ENCODE data around the gene KCNH2.

DNA sequence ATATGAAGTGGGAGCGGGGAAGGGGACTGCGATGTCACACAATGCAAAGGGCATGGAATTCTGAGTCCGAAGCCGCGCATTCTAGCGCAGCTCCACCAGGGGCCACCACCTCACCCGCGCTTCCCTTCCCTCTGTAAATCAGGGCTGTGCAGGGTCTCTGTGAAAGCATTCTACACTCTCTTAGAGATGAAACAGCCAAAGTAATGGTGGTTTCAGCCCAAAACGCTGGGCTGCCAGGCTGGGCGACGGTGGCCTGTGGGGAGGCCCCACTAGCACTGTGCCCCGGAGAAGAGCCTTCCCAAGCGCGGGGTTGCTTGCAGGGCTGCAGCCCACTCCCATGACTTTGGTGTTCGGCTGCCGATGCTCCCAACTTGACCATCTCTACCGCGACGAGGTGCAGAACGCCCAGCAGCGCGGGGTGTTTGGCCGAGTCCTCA is 34.8 kb upstream of the KCNH2 start:
- TF ChIP-seq POLR2AphosphoS5 (IDR thresholded peaks at IDR 0.05), result no peak
- TF ChIP-seq POLR2A (IDR thresholded peaks at IDR 0.05), result no peak
- TF ChIP-seq, protein P1, sequence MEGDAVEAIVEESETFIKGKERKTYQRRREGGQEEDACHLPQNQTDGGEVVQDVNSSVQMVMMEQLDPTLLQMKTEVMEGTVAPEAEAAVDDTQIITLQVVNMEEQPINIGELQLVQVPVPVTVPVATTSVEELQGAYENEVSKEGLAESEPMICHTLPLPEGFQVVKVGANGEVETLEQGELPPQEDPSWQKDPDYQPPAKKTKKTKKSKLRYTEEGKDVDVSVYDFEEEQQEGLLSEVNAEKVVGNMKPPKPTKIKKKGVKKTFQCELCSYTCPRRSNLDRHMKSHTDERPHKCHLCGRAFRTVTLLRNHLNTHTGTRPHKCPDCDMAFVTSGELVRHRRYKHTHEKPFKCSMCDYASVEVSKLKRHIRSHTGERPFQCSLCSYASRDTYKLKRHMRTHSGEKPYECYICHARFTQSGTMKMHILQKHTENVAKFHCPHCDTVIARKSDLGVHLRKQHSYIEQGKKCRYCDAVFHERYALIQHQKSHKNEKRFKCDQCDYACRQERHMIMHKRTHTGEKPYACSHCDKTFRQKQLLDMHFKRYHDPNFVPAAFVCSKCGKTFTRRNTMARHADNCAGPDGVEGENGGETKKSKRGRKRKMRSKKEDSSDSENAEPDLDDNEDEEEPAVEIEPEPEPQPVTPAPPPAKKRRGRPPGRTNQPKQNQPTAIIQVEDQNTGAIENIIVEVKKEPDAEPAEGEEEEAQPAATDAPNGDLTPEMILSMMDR (IDR thresholded peaks at IDR 0.05), result peak in 1 of 2 donors; percentile 53

Data from suprapubic skin (tissue), 4 donors.